GM18909 (cell line): ENCODE results near the gene CDC5L.
"Not testable (repeated sequence)": the region's sequence is repeated elsewhere in the genome, so short reads cannot be mapped to it uniquely, and the experiment has no call there.

Experiments used
- ATAC-seq: cut with Tn5 transposase; IDR thresholded peaks from one replicate; pipeline ENCODE4 v1.9.1; 2021; ENCODE audit warnings: mild to moderate bottlenecking; ENCODE audit not compliant: unreplicated experiment, poor library complexity

Gene CDC5L

GRCh38 chr6:44387346-44388134 is at the start of gene CDC5L:
Gene CDC5L, plus strand, starts transcription at chr6:44387706. Its CDS starts 118 bp downstream, at chr6:44387824.
- peak; percentile 89 for ATAC-seq

DNA sequence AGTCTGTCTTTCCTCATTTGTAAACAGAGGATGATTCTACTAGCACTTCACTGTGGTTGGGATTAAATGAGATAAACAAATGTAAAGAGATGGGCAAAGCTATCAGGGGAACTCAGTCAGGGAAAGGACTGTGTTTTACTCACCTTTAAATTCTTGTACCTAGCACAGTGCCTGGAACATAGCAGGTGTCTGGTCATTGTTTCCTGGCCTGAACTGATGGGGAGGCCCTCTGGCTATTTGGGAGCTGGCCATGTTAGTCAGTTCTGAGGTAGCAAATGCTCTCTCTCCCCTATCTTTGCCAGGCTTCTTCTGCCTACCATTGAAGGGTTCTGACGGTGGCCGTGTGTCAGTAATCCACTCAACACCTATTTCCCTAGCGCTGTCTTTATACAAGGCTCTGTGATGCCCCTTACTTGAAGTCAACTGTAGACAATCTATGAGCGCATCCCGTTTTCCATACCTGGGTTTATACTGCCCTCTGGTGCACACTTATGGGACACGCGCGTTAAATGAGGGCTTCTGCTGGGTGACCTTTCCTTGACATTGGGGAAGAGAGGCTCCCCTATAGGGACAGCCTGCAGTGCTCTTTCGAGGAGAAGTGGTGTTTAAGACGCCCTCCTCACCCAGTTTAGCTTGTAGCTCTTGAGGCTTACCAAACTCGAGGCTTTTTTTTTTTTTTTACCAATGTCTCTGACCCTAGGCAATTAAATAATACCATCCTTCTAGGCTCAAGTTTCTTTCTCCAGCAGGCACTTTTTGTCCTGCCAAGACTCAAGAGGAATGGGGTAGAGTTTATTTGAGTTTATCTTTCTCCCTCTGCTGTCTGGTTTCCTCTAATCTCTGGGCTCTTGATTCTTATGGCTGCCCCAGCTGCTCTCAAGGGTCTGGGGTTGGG is 49.0 kb upstream of the CDC5L start:
- no peak for ATAC-seq

GRCh38 chr6:44339301-44339700 is 48.2 kb upstream of the CDC5L start:
- ATAC-seq: no peak

- no peak for ATAC-seq
Measured at GRCh38 chr6:44339763-44340625, 47.5 kb upstream of the CDC5L start.

DNA sequence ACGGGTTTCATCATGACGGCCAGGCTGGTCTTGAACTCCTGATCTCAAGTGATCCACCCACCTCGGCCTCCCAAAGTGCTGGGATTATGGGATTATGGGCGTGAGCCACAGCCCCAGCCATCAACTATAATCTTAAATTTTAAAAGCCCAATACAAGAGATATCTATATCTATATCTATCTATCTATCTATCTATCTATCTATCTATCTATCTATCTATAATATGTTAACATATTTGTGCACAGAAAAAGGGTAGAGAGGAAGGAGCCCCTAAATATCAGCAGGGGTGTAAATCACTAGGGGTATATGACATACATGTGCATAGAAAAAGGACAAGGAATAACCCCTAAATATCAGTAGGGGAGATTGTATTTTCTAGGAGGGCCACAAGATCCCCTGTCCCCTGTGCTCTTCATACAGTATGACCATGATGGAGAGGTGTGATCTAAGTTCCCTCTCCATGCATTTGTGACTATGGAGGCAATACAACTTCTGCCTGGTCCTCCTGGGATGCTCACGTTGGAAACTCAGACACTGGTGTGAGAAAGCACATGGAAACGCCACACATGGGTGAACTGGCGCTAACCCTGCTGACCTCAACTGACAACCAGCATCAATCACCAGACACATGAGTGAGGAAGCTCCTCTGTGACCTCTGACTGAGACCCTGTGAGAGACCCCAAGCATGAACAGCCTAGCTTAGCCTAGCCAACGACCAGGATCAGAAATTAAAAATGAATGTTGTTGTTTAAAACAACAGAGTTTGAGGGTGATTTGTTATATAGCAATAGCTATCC is 46.2 kb upstream of the CDC5L start:
- no peak for ATAC-seq

DNA sequence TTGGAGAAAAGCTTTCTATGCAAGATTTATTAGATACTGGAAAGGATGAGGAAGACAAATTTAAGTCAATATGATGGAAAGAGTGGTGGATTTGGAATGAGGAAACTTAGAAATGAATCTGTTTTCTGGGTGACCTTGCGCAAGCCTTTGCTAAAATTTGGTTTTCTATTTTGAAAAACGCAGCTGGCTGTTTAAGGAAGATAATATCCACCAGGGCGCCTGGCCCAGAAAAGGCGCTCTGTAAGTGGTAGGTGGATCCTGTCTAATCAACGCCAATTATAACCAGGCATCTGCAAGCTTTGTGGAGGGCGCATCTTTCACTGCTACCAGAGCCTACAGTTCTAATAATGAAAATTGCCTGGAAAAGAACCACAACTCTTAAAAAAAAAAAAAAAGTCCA is 45.5 kb upstream of the CDC5L start:
- no peak for ATAC-seq

DNA sequence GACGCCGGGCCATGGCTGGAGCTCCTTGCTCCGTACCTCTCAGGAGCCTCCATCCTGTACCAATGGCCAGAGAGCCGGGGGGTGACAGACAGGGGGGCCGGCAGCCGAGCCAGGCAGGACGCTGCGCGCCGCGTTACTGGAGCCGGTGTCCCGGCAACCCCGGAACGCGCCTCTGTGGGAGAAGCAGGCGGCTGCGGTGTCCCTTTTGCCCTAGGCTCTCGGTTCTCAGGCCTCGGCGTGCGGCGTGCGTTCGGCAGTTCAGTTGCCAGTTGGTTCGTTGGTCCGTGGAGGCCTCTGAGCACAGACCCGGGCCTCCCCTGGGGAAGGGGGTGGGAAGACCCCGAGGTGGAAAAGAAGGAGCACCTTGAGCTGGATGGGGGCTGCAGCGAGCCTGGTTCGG is 45.0 kb upstream of the CDC5L start, which contains the start of gene SPATS1:
SPATS1 (plus strand) TSS at position 162 of the 400 bp plus-strand sequence. CDS start 446 bp downstream, outside the sequence.
- ATAC-seq: no peak

DNA sequence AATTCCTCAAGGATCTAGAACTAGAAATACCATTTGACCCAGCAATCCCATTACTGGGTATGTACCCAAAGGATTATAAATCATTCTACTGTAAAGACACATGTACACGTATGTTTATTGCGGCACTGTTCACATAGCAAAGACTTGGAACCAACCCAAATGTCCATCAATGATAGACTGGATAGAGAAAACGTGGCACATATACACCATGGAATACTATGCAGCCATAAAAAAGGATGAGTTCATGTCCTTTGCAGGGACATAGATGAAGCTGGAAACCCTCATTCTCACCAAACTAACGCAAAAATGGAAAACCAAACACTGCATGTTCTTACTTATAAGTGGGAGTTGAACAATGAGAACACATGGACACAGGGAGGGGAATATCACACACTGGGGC is 40.7 kb upstream of the CDC5L start:
- ATAC-seq: not testable (repeated sequence)

- ATAC-seq: no peak
Measured at GRCh38 chr6:44349904-44350649, 37.4 kb upstream of the CDC5L start.

- not testable (repeated sequence) for ATAC-seq
Measured at GRCh38 chr6:44350650-44350994, 36.9 kb upstream of the CDC5L start.

DNA sequence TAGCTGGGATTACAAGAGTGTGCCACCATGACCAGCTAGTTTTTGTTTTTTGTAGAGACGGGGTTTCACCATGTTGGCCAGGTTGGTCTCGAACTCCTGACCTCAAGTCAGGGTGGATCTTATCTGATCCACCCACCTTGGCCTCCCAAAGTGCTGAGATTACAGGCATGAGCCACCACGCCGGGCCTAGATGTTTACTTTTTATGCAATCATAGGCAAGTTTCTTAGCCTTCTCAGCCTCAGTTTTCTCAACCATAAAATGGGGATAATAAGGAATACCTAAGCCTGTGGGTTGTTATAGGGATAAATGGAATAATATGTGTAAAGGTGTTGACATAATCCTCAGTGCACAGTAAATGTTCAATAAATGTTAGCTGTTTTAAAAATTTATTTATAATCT is 35.2 kb upstream of the CDC5L start:
- no peak for ATAC-seq

DNA sequence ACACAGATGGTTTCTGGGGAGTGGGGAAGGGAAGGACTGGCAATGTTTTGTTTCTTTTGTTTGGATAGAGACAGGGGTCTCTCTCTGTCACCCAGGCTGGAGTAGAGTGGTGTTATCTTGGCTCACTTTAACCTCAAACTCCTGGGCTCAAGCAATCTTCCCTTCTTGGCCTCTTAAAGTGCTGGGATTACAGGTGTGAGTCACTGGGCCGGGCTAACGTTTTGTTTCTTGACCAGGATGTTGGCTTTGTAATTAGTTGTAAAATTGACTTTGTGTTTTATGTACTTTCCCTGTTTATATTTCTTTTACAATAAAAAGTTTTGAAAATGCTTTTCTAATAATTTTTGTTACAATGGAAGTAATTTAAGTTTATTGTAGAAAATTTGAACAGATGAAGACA is 34.2 kb upstream of the CDC5L start:
- ATAC-seq: no peak

GRCh38 chr6:44355640-44356039 is 31.9 kb upstream of the CDC5L start:
- no peak for ATAC-seq

GRCh38 chr6:44356487-44356886 is 31.0 kb upstream of the CDC5L start:
- no peak for ATAC-seq

- ATAC-seq: no peak
Measured at GRCh38 chr6:44359973-44360372, 27.5 kb upstream of the CDC5L start.

DNA sequence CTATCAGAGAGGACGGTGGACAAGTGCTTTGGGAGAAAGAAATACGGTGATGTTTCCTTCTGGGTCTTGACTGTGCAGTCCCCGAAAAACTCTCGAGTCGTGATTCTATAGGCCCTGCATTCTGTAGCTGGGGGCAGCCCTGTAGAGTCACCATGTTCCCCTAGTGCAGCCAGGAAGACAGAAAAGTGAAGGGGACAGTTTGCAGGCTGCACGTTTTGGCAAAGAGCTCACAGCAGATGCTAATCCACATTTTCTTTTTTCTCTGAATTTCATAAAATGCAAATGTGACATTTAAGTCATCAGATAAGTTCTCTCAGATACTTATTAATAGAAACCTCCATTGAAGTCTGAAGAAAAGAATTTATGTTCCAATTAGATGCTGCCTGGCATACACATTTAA is 25.6 kb upstream of the CDC5L start:
- ATAC-seq: no peak

DNA sequence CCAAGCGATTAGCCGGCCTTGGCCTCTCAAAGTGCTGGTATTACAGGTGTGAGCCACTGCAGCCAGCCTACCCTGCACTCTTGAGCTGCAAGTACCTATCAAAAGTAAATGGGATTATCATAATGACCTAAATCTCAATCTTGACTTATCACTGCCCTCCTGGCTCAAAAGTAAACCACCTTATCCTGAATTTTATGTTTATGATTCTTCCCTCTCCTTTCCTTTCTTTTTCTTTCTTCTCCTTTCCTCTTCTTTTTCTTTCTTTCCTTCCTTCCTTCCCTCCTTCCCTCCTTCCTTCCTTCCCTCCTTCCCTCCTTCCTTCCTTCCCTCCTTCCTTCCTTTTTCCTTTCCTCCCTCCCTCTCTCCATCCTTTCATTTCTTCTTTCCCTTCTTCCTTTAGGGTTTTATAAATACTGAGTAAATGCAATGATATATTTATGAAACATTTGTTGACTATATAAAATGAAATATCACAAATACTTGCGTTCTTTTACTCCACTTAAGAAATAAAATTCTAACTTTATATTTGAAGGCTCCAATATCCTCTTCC is 24.1 kb upstream of the CDC5L start:
- no peak for ATAC-seq

DNA sequence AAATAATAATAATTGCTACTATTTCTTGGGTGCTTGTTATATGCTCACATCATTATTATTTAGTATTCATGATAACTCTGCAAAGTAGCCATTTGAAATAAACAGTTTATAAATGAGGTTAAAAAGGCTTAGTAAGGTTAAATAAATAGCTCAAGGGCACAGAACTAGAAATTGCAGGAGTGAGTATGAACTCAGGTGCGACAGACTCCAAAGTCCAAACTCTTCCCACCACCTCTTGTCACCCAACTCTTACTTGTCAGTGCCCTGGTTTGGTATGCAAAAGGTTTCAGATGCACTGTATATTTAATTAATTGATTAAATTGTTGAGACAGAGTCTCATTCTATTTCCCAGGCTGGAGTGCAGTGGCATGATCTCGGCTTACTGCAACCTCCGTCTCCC is 20.7 kb upstream of the CDC5L start:
- ATAC-seq: no peak

DNA sequence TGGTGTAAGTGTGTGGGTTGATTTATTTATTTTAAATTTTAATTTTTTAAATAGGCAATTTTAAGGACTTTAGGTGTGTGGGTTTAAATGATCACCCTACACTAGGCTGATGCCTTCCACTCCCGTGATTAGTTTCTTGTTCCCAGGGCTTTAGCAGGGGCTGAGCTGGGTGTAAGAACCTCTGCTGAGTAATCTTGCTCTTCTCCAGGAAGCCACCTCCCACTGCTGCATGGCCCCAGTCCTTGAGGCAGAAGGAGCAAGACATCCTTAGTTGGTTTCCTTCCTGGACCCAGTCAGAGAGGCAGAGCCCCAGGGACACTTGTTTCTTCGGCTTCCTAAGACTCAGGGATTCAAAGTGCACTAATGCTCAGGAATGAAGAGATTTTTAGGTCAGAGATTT is 19.8 kb upstream of the CDC5L start:
- ATAC-seq: no peak
